ENCODE data around the gene KLF6. TPM values are rescaled to one million over a fixed set of nuclear protein-coding genes. Genes with fewer than 3 reads are reported as not detected.

The KLF6 gene
- total and polyA plus RNA-seq, 2 of the 4 experiments (the other 2 are of a cell fraction), result 69.0 to 123 TPM

- TF ChIP-seq BHLHE40 (IDR thresholded peaks at IDR 0.05; ENCODE audit: low read depth, low read length) (peak; percentile 34; the same call in 1 of the 2 replicates), MAFK (IDR thresholded peaks at IDR 0.05; ENCODE audit: low read depth, low read length) (peak; percentile 26; the same call in 1 of the 2 replicates), CEBPB (IDR thresholded peaks at IDR 0.05; ENCODE audit: low read depth, low read length) (peak; percentile 41; the same call in 1 of the 2 replicates), RAD21 (IDR thresholded peaks at IDR 0.05; ENCODE audit: low read length) (peak; percentile 23; the same call in 1 of the 2 replicates)
These were observed 2.3 kb downstream of the KLF6 start (continued) for GRCh38 chr10:3782451-3783315.

DNA sequence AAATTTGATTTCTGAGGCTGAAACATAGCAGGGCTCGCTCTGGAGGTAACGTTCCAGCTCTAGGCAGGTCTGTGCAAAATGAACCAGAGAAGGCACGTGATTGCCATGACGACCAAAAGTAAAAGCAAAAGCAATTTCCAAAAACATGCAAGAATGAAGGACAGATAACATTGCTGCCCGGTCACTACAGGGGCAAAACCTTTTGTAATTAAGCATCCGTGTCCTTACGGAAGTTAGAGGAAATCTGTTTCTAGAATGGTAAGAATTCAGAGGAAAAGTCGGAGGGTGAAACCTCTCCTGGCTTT is 2.9 kb downstream of the KLF6 start:
- in situ Hi-C loops (cut with MboI; ENCODE audit: low sequenced_read_pairs), result loop anchor here (5.0 to 10.0 kb wide), 3 partner anchors 460 to 993 kb away; no protein-coding TSS in a partner anchor
- CTCF ChIA-PET, result interaction anchor here (0.6 to 0.7 kb wide), 2 partner anchors 18 to 46 kb away, joined by 3 read pairs; no protein-coding TSS in a partner anchor
- POLR2A ChIA-PET (ENCODE audit: unreplicated experiment), result interaction anchor here (0.6 to 1.4 kb wide), 2 partner anchors 130 to 330 kb away, joined by 3 to 4 read pairs; no protein-coding TSS in a partner anchor
- TF ChIP-seq CEBPB (IDR thresholded peaks at IDR 0.05; ENCODE audit: low read depth, low read length), result no peak
- TF ChIP-seq MXI1 (IDR thresholded peaks at IDR 0.05; ENCODE audit: borderline replicate concordance, low read depth, low read length), result no peak
- TF ChIP-seq SMC3 (IDR thresholded peaks at IDR 0.05; ENCODE audit: low read depth, low read length), result no peak
- peak; percentile 21; the same call in 1 of the 2 replicates for TF ChIP-seq POLR2A (IDR thresholded peaks at IDR 0.05; ENCODE audit: low read depth, low read length)
- peak; percentile 79; the same call in 1 of the 2 replicates for TF ChIP-seq BHLHE40 (IDR thresholded peaks at IDR 0.05; ENCODE audit: low read depth, low read length)
- TF ChIP-seq RFX5 (IDR thresholded peaks at IDR 0.05; ENCODE audit: low read depth, low read length), result no peak
- TF ChIP-seq CHD1 (IDR thresholded peaks at IDR 0.05; ENCODE audit: low read depth, low read length), result peak; percentile 11; the same call in 1 of the 2 replicates
- no peak for TF ChIP-seq RCOR1 (IDR thresholded peaks at IDR 0.05; ENCODE audit: insufficient replicate concordance, low read length)
- no peak for TF ChIP-seq MAFK (IDR thresholded peaks at IDR 0.05; ENCODE audit: low read depth, low read length)
- TF ChIP-seq RAD21 (IDR thresholded peaks at IDR 0.05; ENCODE audit: low read length), result no peak; the same call in 1 of the 2 replicates
- TF ChIP-seq, protein P1, sequence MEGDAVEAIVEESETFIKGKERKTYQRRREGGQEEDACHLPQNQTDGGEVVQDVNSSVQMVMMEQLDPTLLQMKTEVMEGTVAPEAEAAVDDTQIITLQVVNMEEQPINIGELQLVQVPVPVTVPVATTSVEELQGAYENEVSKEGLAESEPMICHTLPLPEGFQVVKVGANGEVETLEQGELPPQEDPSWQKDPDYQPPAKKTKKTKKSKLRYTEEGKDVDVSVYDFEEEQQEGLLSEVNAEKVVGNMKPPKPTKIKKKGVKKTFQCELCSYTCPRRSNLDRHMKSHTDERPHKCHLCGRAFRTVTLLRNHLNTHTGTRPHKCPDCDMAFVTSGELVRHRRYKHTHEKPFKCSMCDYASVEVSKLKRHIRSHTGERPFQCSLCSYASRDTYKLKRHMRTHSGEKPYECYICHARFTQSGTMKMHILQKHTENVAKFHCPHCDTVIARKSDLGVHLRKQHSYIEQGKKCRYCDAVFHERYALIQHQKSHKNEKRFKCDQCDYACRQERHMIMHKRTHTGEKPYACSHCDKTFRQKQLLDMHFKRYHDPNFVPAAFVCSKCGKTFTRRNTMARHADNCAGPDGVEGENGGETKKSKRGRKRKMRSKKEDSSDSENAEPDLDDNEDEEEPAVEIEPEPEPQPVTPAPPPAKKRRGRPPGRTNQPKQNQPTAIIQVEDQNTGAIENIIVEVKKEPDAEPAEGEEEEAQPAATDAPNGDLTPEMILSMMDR (conservative IDR thresholded peaks at IDR 0.05; ENCODE audit: low read depth, low read length), result no peak
- no peak for TF ChIP-seq NFE2L2 (IDR thresholded peaks at IDR 0.05; ENCODE audit: low read depth, low read length)

More for the DNA sequence above, 2.9 kb downstream of the KLF6 start:
- no peak overlapping the region for H2AK9ac ChIP-seq (replicated peaks; ENCODE audit: low read depth, low read length, poor library complexity)
- no TSS peak for BruUV-seq (replicated peaks)
- 6% methylated on average over 3 of the region's 8 CpGs; no CpG with 5 or more reads in 1 of the 2 experiments for WGBS, 2 experiments (ENCODE audit: extremely low coverage in 2 of 2, insufficient read length in 1 of 2)
- peak overlapping the region; percentile 91 for H3K4me3 ChIP-seq (ENCODE audit: insufficient read depth, low read depth, low read length)
- no peak for ATAC-seq (ENCODE audit: low read depth)
- no peak overlapping the region for H2AFZ ChIP-seq (replicated peaks; ENCODE audit: low read length, poor library complexity)
- peak overlapping the region; percentile 100 for H3K14ac ChIP-seq (replicated peaks; ENCODE audit: low read depth, low read length)
- H3K9me1 ChIP-seq (ENCODE audit: insufficient read depth, low read length), result peaks cover 12% of the 10 kb centered on the region
- peak overlapping the region; percentile 52; the same call in 1 of the 2 replicates for H2BK20ac ChIP-seq (ENCODE audit: low read depth, low read length)
- intact Hi-C loops (cut with micrococcal nuclease), result loop anchor here (1.0 to 10.0 kb wide), 9 partner anchors 69 to 875 kb away; no protein-coding TSS in a partner anchor
- DNase-seq, result no peak
- peaks cover 3 to 39% of the 10 kb centered on the region in 2 experiments; a peak in 3 of 4 replicates for H3K79me1 ChIP-seq (ENCODE audit: low read depth in 1 of 2, low read length in 2 of 2)
- H3K27me3 ChIP-seq (ENCODE audit: control insufficient read depth, insufficient read depth, low read length), result no peaks in the 10 kb centered on the region
- H2BK120ac ChIP-seq (ENCODE audit: low read depth, low read length), result peak overlapping the region; percentile 89
- peaks cover 67% of the 10 kb centered on the region for H4K20me1 ChIP-seq (ENCODE audit: insufficient read depth, low read length)
- peak overlapping the region; percentile 79 for H4K91ac ChIP-seq (ENCODE audit: insufficient read depth, low read depth, low read length)
- H3K4me2 ChIP-seq (ENCODE audit: low read depth, low read length), result peak overlapping the region; percentile 94
- dilution Hi-C loops (cut with HindIII; ENCODE audit: low sequenced_read_pairs, unreplicated experiment), result no loop called here
- peak overlapping the region; percentile 96 for H2BK5ac ChIP-seq (ENCODE audit: low read depth, low read length, poor library complexity, severe bottlenecking)
- H3K18ac ChIP-seq (ENCODE audit: low read depth, low read length), result peak overlapping the region; percentile 62
- peaks cover 30% of the 10 kb centered on the region for H3K4me1 ChIP-seq (ENCODE audit: control insufficient read depth, insufficient read depth, low read length)
- H4K5ac ChIP-seq (ENCODE audit: low read depth, low read length), result 0 out of 2 replicates have a peak overlapping the region, but pooled peaks have one; percentile 2
- peak overlapping the region; percentile 93 for H3K27ac ChIP-seq (ENCODE audit: insufficient read depth, low read length)
- H2AK5ac ChIP-seq (ENCODE audit: low read depth, low read length), result peak overlapping the region; percentile 75
- peaks cover 46% of the 10 kb centered on the region for H3K36me3 ChIP-seq (ENCODE audit: control insufficient read depth, insufficient read depth, low read length)
- no peaks in the 10 kb centered on the region for H3K9me3 ChIP-seq (ENCODE audit: control insufficient read depth, insufficient read depth, low read length)
- H3K4ac ChIP-seq (ENCODE audit: low read depth, low read length), result peak overlapping the region; percentile 99
- H3K9ac ChIP-seq (ENCODE audit: low read depth, low read length), result peak overlapping the region; percentile 100
- H4K8ac ChIP-seq (ENCODE audit: low read depth in 2 of 2, low read length in 2 of 2), result peak overlapping the region; percentile 88 to 94
- H2BK15ac ChIP-seq (ENCODE audit: low read depth, low read length), result peak overlapping the region; percentile 6; the same call in 1 of the 3 replicates
- H3K23ac ChIP-seq (ENCODE audit: low read depth, low read length), result peak overlapping the region; percentile 86
- H3K56ac ChIP-seq (ENCODE audit: extremely low read depth, insufficient read depth, low read length), result peak overlapping the region; percentile 99
